H9 (cell line): ENCODE measurements around the gene BRWD1. TPM values are rescaled to one million over a fixed set of nuclear protein-coding genes. Genes with fewer than 3 reads are reported as not detected.

Experiments
- DNase-seq: peaks from one replicate; pipeline ENCODE4 v3.0.0-alpha.2; 2017
- H2AFZ ChIP-seq: one replicate; pipeline ENCODE4 v1.6.1; 2013; ENCODE audit warnings: mild to moderate bottlenecking, low read length, control low read depth, moderate library complexity
- H2AK5ac ChIP-seq: 2 replicates; pipeline ENCODE4 v1.6.1; 2013; ENCODE audit warnings: low read length, control low read depth, mixed read lengths; ENCODE audit not compliant: insufficient read length
- H2BK120ac ChIP-seq: one replicate; pipeline ENCODE4 v1.6.1; 2013; ENCODE audit warnings: low read depth, mild to moderate bottlenecking, low read length, control low read depth, inconsistent platforms; ENCODE audit not compliant: poor library complexity, severe bottlenecking
- H2BK12ac ChIP-seq: 2 replicates; pipeline ENCODE4 v1.6.1; 2013; ENCODE audit warnings: low read length, control low read depth, mixed read lengths, low read depth; ENCODE audit not compliant: insufficient read length
- H2BK15ac ChIP-seq: 2 replicates; pipeline ENCODE4 v1.6.1; 2013; ENCODE audit warnings: low read depth, low read length, control low read depth
- H2BK20ac ChIP-seq: one replicate; pipeline ENCODE4 v1.6.1; 2013; ENCODE audit warnings: low read depth, mild to moderate bottlenecking, low read length, control low read depth, inconsistent platforms; ENCODE audit not compliant: poor library complexity, severe bottlenecking
- H2BK5ac ChIP-seq: 2 replicates; pipeline ENCODE4 v1.6.1; 2013; ENCODE audit warnings: low read length, control low read depth, mixed read lengths; ENCODE audit not compliant: insufficient read length
- H3K14ac ChIP-seq: 2 replicates; pipeline ENCODE4 v1.6.1; 2013; ENCODE audit warnings: low read length, control low read depth; ENCODE audit not compliant: insufficient read depth
- H3K18ac ChIP-seq: 2 replicates; pipeline ENCODE4 v1.6.1; 2013; ENCODE audit warnings: low read depth, mild to moderate bottlenecking, mixed read lengths, low read length, control low read depth; ENCODE audit not compliant: insufficient read length
- H3K23ac ChIP-seq: 2 replicates; pipeline ENCODE4 v1.6.1; 2013; ENCODE audit warnings: low read length, control low read depth, mixed read lengths, low read depth; ENCODE audit not compliant: insufficient read length
- H3K23me2 ChIP-seq: 2 replicates; pipeline ENCODE4 v1.6.1; 2013; ENCODE audit warnings: low read depth, mild to moderate bottlenecking, mixed read lengths, low read length, control low read depth; ENCODE audit not compliant: insufficient read length, poor library complexity, severe bottlenecking
- H3K27ac ChIP-seq: 2 replicates; pipeline ENCODE4 v1.5.1; 2013; ENCODE audit warnings: low read length, control low read depth, mixed read lengths, low read depth; ENCODE audit not compliant: insufficient read length
- H3K27me3 ChIP-seq: 2 replicates; pipeline ENCODE4 v1.6.1; 2013; ENCODE audit warnings: low read length, control low read depth, inconsistent platforms; ENCODE audit not compliant: insufficient read depth
- H3K4ac ChIP-seq: 2 replicates; pipeline ENCODE4 v1.6.1; 2013; ENCODE audit warnings: low read depth, mild to moderate bottlenecking, control low read depth, inconsistent platforms, low read length, moderate library complexity
- H3K4me1 ChIP-seq: 2 replicates; pipeline ENCODE4 v1.6.1; 2013; ENCODE audit warnings: low read length, control low read depth, inconsistent platforms; ENCODE audit not compliant: insufficient read depth
- H3K4me2 ChIP-seq: 2 replicates; pipeline ENCODE4 v1.6.1; 2013; ENCODE audit warnings: low read length, control low read depth, mixed read lengths; ENCODE audit not compliant: insufficient read length, insufficient read depth
- H3K56ac ChIP-seq: 2 replicates; pipeline ENCODE4 v1.6.1; 2013; ENCODE audit warnings: low read depth, mild to moderate bottlenecking, mixed read lengths, low read length, control low read depth; ENCODE audit not compliant: insufficient read length
- H3K79me1 ChIP-seq: 2 replicates; pipeline ENCODE4 v1.6.1; 2013; ENCODE audit warnings: low read depth, mild to moderate bottlenecking, moderate library complexity, low read length, control low read depth, inconsistent platforms; ENCODE audit not compliant: insufficient read depth, poor library complexity, severe bottlenecking
- H3K79me2 ChIP-seq: 2 replicates; pipeline ENCODE4 v1.6.1; 2013; ENCODE audit warnings: low read length, control low read depth, inconsistent platforms; ENCODE audit not compliant: insufficient read depth
- H3K9ac ChIP-seq: 2 replicates; pipeline ENCODE4 v1.6.1; 2013; ENCODE audit warnings: low read length, control low read depth, mixed read lengths; ENCODE audit not compliant: insufficient read length; ENCODE audit errors: extremely low read depth
- H3K9me3 ChIP-seq: one replicate; pipeline ENCODE4 v1.6.1; 2013; ENCODE audit warnings: low read depth, low read length, inconsistent platforms; ENCODE audit not compliant: control insufficient read depth
- H3T11ph ChIP-seq: one replicate; pipeline ENCODE4 v1.6.1; 2013; ENCODE audit warnings: mild to moderate bottlenecking, low read length, control low read depth, inconsistent platforms
- H4K20me1 ChIP-seq: one replicate; pipeline ENCODE4 v1.6.1; 2013; ENCODE audit not compliant: control insufficient read depth, insufficient read length, insufficient read depth
- H4K5ac ChIP-seq: 2 replicates; pipeline ENCODE4 v1.6.1; 2013; ENCODE audit warnings: low read depth, mild to moderate bottlenecking, mixed read lengths, low read length, control low read depth; ENCODE audit not compliant: insufficient read length
- H4K8ac ChIP-seq: replicated peaks from 2 replicates; pipeline ENCODE4 v1.6.1; 2013; ENCODE audit warnings: low read length, control low read depth, mixed read lengths, low read depth; ENCODE audit not compliant: insufficient read length
- H4K91ac ChIP-seq: 2 replicates; pipeline ENCODE4 v1.6.1; 2013; ENCODE audit warnings: low read depth, mild to moderate bottlenecking, moderate library complexity, mixed read lengths, low read length, control low read depth; ENCODE audit not compliant: insufficient read length
- H3K27ac Mint-ChIP-seq, 3 experiments: 2 replicates in 2 of 3; 3 replicates in 1 of 3; pipeline ENCODE4 v1.8.0; 2020 to 2021; ENCODE audit warnings: mixed read lengths in 3 of 3, mild to moderate bottlenecking in 1 of 3, moderate library complexity in 1 of 3
- H3K27me3 Mint-ChIP-seq: 2 replicates; pipeline ENCODE4 v1.8.0; 2021; ENCODE audit warnings: low read depth, mild to moderate bottlenecking, moderate library complexity, mixed read lengths
- H3K36me3 Mint-ChIP-seq, 3 experiments: 2 replicates in 2 of 3; 3 replicates in 1 of 3; pipeline ENCODE4 v1.8.0; 2020 to 2021; ENCODE audit warnings: low read depth in 3 of 3, mixed read lengths in 3 of 3; ENCODE audit not compliant: insufficient read depth in 1 of 3
- H3K4me1 Mint-ChIP-seq, 2 experiments: 2 replicates each; pipeline ENCODE4 v1.8.0; 2020; ENCODE audit warnings: mixed read lengths in 2 of 2
- H3K4me3 Mint-ChIP-seq, 2 experiments: 2 replicates in 1 of 2; 3 replicates in 1 of 2; pipeline ENCODE4 v1.8.0; 2020 to 2021; ENCODE audit warnings: mild to moderate bottlenecking in 2 of 2, mixed read lengths in 2 of 2, moderate library complexity in 1 of 2
- H3K9me3 Mint-ChIP-seq, 2 experiments: 2 replicates in 1 of 2; 3 replicates in 1 of 2; pipeline ENCODE4 v1.8.0; 2020; ENCODE audit warnings: mild to moderate bottlenecking in 2 of 2, mixed read lengths in 2 of 2, moderate library complexity in 1 of 2
- CTCF ChIP-seq: fragments of 200-600 bp; sonication (generic); conservative IDR thresholded peaks from 3 replicates; pipeline ENCODE4 v1.8.0; 2021; ENCODE audit warnings: antibody characterized with exemption, mild to moderate bottlenecking
- WGBS: extraction: QIAGEN DNeasy Blood & Tissue Kit; methylation state at CpG from one replicate; pipeline ENCODE4 v1.1.7; 2013; ENCODE audit warnings: missing lambda C conversion rate, low lambda C conversion rate, mixed read lengths; ENCODE audit not compliant: insufficient read length; ENCODE audit errors: extremely low coverage; 5-methylcytosine and 5-hydroxymethylcytosine counted together
- total RNA-seq: library from RNA; stranded (reverse); gene quantifications from 2 replicates; pipeline ENCODE4 v1.2.1, GENCODE V29; 2021

Gene BRWD1
- total RNA-seq, 1 experiment from 2014 or later = 48.4 TPM

GRCh38 chr21:39344848-39345247 is 31.4 kb upstream of the BRWD1 start:
- H3K18ac ChIP-seq = no peak overlapping the region
- DNase-seq = no peak
- H2BK20ac ChIP-seq = no peak overlapping the region
- peaks cover 4% of the 10 kb centered on the region for H3K23me2 ChIP-seq
- no peak overlapping the region for H3K14ac ChIP-seq
- H3K9me3 ChIP-seq = no peaks in the 10 kb centered on the region
- no peak overlapping the region for H3K4me2 ChIP-seq
- H2AFZ ChIP-seq = no peak overlapping the region
- H4K20me1 ChIP-seq = no peaks in the 10 kb centered on the region
- H4K8ac ChIP-seq = no peak overlapping the region
- Mint-ChIP-seq H3K4me3 (peak overlapping the region in 1 of 2 experiments; percentile 83; a peak in 2 of 5 replicates), H3K27me3 (no peaks in the 10 kb centered on the region), H3K27ac (peak overlapping the region in 1 of 3 experiments; percentile 89; a peak in 1 of 7 replicates), H3K4me1 (peaks cover 26 to 32% of the 10 kb centered on the region in 2 experiments), H3K36me3 (peaks cover 45 to 66% (median 64%) of the 10 kb centered on the region in 3 experiments), H3K9me3 (no peaks in the 10 kb centered on the region)
- H4K5ac ChIP-seq = no peak overlapping the region
- H2BK5ac ChIP-seq = no peak overlapping the region
- H2AK5ac ChIP-seq = no peak overlapping the region
- no peak overlapping the region for H3K4ac ChIP-seq
- TF ChIP-seq CTCF = no peak
- H3T11ph ChIP-seq = no peak overlapping the region
- no peak overlapping the region for H3K23ac ChIP-seq
- no peak overlapping the region for H4K91ac ChIP-seq
- no peak overlapping the region for H2BK120ac ChIP-seq
- WGBS = no CpG with 5 or more reads among the region's 5 CpGs
- H3K79me2 ChIP-seq = peaks cover 14% of the 10 kb centered on the region
- no peaks in the 10 kb centered on the region for H3K79me1 ChIP-seq
- no peak overlapping the region for H2BK15ac ChIP-seq
- no peak overlapping the region for H2BK12ac ChIP-seq
- H3K4me1 ChIP-seq = no peaks in the 10 kb centered on the region
- H3K56ac ChIP-seq = no peak overlapping the region
- no peaks in the 10 kb centered on the region for H3K27me3 ChIP-seq
- no peak overlapping the region for H3K9ac ChIP-seq
- H3K27ac ChIP-seq = no peak overlapping the region
